ENCODE data around the gene GABRP.

The GABRP gene

DNA sequence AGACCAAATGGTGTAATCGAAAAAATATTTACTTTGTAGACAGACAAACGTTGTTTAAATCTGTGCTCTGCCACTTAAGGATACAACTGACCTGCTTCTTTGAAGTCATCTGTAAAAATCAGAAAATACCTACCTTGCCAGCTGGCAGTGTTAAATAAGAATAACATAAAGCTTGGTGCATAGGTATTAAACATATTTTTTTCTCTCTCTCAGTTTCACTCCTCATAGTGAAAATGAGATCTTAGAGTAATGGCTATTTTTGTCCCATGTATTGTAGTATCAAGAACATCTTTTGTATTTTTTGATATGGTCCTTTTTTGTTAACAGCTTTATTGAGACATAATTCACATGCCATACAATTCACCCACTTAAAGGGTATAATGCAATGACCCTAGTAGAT, 60.3 kb downstream of the GABRP start:
- no peaks in the 10 kb centered on the region for H3K27me3 ChIP-seq (ENCODE audit: insufficient read depth, low read length, poor library complexity, severe bottlenecking)
- H3K9me3 ChIP-seq (ENCODE audit: insufficient read depth, low read depth, low read length): no peaks in the 10 kb centered on the region
- no peaks in the 10 kb centered on the region for H3K36me3 ChIP-seq (ENCODE audit: insufficient read depth, low read length)
- no peak overlapping the region for H3K9ac ChIP-seq (ENCODE audit: low read depth, low read length, poor library complexity, severe bottlenecking)
- no peaks in the 10 kb centered on the region for H3K79me2 ChIP-seq (ENCODE audit: insufficient read depth, low read length)
- H4K20me1 ChIP-seq (ENCODE audit: insufficient read depth, low read length, poor library complexity, severe bottlenecking): no peaks in the 10 kb centered on the region
- H3K4me2 ChIP-seq (ENCODE audit: low read depth, low read length, poor library complexity, severe bottlenecking): no peak overlapping the region
- H3K4me3 ChIP-seq (ENCODE audit: low read length, poor library complexity, severe bottlenecking): no peak overlapping the region
- no peaks in the 10 kb centered on the region for H3K4me1 ChIP-seq (ENCODE audit: insufficient read depth, low read length, poor library complexity, severe bottlenecking)
- TF ChIP-seq, protein P1, sequence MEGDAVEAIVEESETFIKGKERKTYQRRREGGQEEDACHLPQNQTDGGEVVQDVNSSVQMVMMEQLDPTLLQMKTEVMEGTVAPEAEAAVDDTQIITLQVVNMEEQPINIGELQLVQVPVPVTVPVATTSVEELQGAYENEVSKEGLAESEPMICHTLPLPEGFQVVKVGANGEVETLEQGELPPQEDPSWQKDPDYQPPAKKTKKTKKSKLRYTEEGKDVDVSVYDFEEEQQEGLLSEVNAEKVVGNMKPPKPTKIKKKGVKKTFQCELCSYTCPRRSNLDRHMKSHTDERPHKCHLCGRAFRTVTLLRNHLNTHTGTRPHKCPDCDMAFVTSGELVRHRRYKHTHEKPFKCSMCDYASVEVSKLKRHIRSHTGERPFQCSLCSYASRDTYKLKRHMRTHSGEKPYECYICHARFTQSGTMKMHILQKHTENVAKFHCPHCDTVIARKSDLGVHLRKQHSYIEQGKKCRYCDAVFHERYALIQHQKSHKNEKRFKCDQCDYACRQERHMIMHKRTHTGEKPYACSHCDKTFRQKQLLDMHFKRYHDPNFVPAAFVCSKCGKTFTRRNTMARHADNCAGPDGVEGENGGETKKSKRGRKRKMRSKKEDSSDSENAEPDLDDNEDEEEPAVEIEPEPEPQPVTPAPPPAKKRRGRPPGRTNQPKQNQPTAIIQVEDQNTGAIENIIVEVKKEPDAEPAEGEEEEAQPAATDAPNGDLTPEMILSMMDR (conservative IDR thresholded peaks at IDR 0.05; ENCODE audit: low read length): no peak
- no peak for TF ChIP-seq EZH2phosphoT487 (IDR thresholded peaks at IDR 0.05; ENCODE audit: borderline replicate concordance)
- H3K9me2 ChIP-seq (replicated peaks; ENCODE audit: low read depth, low read length): no peaks in the 10 kb centered on the region
- H3F3A ChIP-seq (ENCODE audit: low read depth): no peaks in the 10 kb centered on the region
- H2AFZ ChIP-seq (ENCODE audit: low read length): no peak overlapping the region

DNA sequence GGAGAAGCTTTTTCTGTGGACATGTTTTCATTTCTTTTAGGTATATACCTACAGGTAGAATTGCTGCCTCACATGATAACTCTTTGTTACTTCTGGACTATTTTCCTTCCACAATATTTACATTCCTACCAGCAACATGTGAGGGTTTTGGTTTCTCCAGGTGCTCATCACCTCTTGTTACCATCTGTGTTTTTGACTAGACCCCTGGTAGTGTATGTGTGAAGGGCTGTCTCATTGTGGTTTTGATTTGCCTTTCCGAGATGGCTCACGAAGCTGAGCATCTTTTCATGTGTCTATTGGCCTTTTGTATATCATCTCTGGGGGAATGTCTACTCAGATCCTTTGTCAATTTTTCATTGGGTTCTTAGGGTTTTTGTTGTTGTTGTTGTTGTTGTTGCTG, 61.1 kb downstream of the GABRP start:
- no peaks in the 10 kb centered on the region for H3F3A ChIP-seq (ENCODE audit: low read depth)
- H3K36me3 ChIP-seq (ENCODE audit: insufficient read depth, low read length): no peaks in the 10 kb centered on the region
- H2AFZ ChIP-seq (ENCODE audit: low read length): no peak overlapping the region
- no peaks in the 10 kb centered on the region for H3K79me2 ChIP-seq (ENCODE audit: insufficient read depth, low read length)
- H3K4me3 ChIP-seq (ENCODE audit: low read length, poor library complexity, severe bottlenecking): no peak overlapping the region
- no peak overlapping the region for H3K9ac ChIP-seq (ENCODE audit: low read depth, low read length, poor library complexity, severe bottlenecking)
- no peaks in the 10 kb centered on the region for H3K9me2 ChIP-seq (replicated peaks; ENCODE audit: low read depth, low read length)
- no peaks in the 10 kb centered on the region for H3K4me1 ChIP-seq (ENCODE audit: insufficient read depth, low read length, poor library complexity, severe bottlenecking)
- H3K9me3 ChIP-seq (ENCODE audit: insufficient read depth, low read depth, low read length): no peaks in the 10 kb centered on the region
- no peaks in the 10 kb centered on the region for H4K20me1 ChIP-seq (ENCODE audit: insufficient read depth, low read length, poor library complexity, severe bottlenecking)
- H3K27me3 ChIP-seq (ENCODE audit: insufficient read depth, low read length, poor library complexity, severe bottlenecking): no peaks in the 10 kb centered on the region
- H3K4me2 ChIP-seq (ENCODE audit: low read depth, low read length, poor library complexity, severe bottlenecking): no peak overlapping the region
- TF ChIP-seq, protein P1 (conservative IDR thresholded peaks at IDR 0.05; ENCODE audit: low read length): no peak
- no peak for TF ChIP-seq EZH2phosphoT487 (IDR thresholded peaks at IDR 0.05; ENCODE audit: borderline replicate concordance)

DNA sequence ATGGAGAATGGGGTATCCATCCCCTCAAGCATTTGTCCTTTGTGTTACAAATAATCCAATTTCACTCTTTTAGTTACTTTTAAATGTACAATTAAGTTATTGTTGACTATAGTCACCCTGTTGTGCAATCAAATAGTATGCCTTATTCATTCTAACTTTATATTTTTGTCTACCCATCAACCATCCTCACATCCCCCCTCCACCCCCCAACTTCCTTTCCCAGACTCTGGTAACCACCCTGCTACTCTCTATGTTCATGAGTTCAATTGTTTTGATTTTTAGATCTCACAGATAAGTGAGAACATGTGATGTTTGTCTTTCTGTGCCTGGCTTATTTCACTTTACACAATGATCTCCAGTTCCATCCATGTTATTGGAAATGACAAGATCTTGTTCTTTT, 62.9 kb downstream of the GABRP start:
- no peaks in the 10 kb centered on the region for H3K36me3 ChIP-seq (ENCODE audit: insufficient read depth, low read length)
- H2AFZ ChIP-seq (ENCODE audit: low read length): no peak overlapping the region
- H3F3A ChIP-seq (ENCODE audit: low read depth): no peaks in the 10 kb centered on the region
- H3K4me2 ChIP-seq (ENCODE audit: low read depth, low read length, poor library complexity, severe bottlenecking): no peak overlapping the region
- H3K9me3 ChIP-seq (ENCODE audit: insufficient read depth, low read depth, low read length): no peaks in the 10 kb centered on the region
- H3K4me3 ChIP-seq (ENCODE audit: low read length, poor library complexity, severe bottlenecking): no peak overlapping the region
- H3K9me2 ChIP-seq (replicated peaks; ENCODE audit: low read depth, low read length): no peaks in the 10 kb centered on the region
- no peaks in the 10 kb centered on the region for H4K20me1 ChIP-seq (ENCODE audit: insufficient read depth, low read length, poor library complexity, severe bottlenecking)
- no peaks in the 10 kb centered on the region for H3K79me2 ChIP-seq (ENCODE audit: insufficient read depth, low read length)
- no peak overlapping the region for H3K9ac ChIP-seq (ENCODE audit: low read depth, low read length, poor library complexity, severe bottlenecking)
- TF ChIP-seq EZH2phosphoT487 (IDR thresholded peaks at IDR 0.05; ENCODE audit: borderline replicate concordance): no peak
- TF ChIP-seq, protein P1 (conservative IDR thresholded peaks at IDR 0.05; ENCODE audit: low read length): no peak
- H3K4me1 ChIP-seq (ENCODE audit: insufficient read depth, low read length, poor library complexity, severe bottlenecking): no peaks in the 10 kb centered on the region
- H3K27me3 ChIP-seq (ENCODE audit: insufficient read depth, low read length, poor library complexity, severe bottlenecking): no peaks in the 10 kb centered on the region

Data from Loucy (cell line).